Activated CD8-positive, alpha-beta memory T cell treated with anti-CD3 and anti-CD28 coated beads for 24 hours (primary cell): ENCODE data around the gene JAK2.
"Not testable (repeated sequence)": the region's sequence is repeated elsewhere in the genome, so short reads cannot be mapped to it uniquely, and the experiment has no call there.

Source experiments
- DNase-seq: peaks from one replicate; pipeline ENCODE4 v3.0.0-alpha.2; 2020

Gene JAK2

DNA sequence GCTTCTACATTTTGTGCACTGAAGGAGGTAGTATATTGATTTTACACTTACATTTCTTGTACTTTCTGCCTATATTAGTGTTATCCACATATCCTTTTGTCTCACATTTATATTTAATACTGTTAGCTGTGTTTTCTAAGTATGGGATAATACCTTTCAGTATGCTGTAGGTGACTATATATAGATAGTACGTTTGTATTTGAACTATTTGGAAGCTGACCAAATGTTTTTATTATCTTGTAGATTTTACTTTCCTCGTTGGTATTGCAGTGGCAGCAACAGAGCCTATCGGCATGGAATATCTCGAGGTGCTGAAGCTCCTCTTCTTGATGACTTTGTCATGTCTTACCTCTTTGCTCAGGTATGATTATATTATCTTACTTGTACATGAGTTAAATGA, 59.1 kb downstream of the JAK2 start:
- no peak for DNase-seq

DNA sequence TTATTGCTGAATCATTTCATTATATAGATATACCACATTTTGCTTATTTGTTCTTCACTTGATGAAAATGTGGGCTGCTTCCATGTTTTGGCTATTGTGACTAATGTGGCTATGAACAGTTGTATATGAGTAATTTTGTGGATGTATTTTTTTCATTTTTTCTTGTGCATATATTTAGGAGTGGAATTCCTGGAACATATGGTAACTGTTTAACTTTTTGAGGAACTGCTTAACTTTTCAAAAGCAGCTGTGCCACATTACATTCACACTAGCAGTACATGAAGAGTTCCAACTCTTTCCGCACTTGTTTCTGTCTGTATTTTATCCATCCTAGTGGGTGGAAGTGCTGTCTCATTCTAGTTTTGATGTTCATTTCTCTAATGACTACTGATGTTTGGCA, 67.8 kb downstream of the JAK2 start:
- no peak for DNase-seq

DNA sequence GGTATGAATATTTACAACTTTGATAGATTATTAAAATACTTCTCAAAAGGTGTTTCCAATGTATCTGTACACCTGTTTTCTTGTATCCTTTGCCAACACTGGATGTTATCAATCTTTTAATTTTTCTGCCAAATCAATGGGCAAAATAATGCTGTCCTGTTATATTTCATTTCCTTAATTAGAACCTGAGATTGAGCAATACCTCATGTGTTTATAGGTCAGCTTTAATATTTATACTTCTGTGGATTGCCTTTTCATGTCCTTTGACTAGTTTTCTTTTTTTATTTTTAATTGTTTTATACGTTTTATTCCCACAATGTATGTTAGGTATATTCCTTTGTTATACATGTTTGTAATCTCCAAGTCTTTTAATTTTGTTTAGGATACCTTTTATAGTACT, 77.6 kb downstream of the JAK2 start:
- no peak for DNase-seq

DNA sequence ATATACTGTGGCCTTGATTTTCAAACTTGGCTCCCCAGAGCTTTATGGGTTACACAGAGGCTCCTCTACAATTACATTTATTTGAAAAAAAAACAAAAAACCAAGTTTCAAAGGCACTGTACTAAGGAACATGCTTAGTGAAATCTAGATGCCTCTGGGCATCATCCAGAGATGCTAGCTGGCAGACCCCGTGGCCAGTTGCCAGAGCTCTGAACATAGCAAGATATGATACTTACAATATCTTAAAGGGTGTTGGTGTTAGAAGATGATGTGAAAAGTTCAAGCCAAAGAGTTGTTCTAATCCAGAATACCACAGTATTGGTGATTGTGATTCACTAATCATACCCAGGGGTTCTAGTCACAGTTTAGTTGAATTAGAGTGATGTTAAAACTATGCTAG, 87.8 kb downstream of the JAK2 start:
- no peak for DNase-seq

DNA sequence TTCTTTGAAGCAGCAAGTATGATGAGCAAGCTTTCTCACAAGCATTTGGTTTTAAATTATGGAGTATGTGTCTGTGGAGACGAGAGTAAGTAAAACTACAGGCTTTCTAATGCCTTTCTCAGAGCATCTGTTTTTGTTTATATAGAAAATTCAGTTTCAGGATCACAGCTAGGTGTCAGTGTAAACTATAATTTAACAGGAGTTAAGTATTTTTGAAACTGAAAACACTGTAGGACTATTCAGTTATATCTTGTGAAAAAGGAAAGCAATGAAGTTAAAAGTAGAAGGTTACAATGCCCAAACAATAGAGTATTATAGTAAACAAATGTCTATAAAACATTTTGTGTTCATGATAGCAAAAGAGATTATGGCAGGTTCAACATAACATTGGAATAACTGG, 88.6 kb downstream of the JAK2 start:
- DNase-seq = no peak

DNA sequence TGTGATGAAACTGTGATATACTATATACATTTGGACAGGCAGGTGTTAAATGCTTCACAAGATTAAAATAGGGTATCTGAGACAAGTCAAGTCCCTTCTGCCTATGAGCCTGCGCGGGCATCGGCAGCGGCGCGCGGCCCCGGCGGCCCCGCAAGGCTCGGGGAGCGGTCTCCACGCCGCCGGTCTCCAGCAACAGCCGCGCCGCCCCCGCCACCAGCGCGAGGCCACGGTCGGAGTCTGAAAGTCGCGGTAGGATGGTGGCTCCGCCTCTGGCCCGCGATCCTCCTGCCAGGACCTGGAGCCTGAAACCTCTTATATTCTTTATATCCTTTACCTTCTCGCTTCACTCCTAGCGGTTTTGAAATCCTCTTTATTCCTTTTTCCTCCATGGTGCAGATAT, 100.9 kb downstream of the JAK2 start:
- DNase-seq = no peak

DNA sequence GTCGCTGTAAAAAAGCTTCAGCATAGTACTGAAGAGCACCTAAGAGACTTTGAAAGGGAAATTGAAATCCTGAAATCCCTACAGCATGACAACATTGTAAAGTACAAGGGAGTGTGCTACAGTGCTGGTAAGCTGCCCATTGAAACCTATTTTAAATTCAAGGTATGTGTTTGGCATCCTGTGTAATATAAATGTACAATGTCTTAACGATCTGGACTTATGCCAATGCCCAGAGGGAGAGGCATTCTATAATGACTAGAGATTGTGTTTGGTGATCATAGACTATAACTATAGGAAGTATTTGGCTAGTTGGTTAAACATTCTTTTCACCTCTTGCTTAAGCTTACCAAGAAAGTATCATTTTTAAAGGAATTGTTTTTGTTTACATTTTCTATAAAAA, 104.7 kb downstream of the JAK2 start:
- no peak for DNase-seq

DNA sequence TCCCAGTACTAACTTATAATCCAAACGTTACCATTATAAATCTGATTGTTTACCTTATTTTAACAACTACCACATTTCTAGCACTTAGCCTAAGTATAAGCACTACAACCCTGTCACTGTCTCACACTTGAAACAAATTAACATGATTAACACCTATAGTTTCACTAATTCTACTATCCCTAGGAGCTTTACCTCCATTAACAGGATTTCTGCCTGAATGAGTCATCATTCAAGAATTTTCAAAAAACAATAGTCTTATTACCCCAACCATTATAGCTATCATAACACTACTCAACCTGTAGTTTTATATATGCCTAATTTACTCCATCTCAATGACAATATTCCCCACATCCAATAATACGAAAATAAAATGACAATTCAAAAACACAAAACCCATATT, 110.7 kb downstream of the JAK2 start:
- no peak for DNase-seq

DNA sequence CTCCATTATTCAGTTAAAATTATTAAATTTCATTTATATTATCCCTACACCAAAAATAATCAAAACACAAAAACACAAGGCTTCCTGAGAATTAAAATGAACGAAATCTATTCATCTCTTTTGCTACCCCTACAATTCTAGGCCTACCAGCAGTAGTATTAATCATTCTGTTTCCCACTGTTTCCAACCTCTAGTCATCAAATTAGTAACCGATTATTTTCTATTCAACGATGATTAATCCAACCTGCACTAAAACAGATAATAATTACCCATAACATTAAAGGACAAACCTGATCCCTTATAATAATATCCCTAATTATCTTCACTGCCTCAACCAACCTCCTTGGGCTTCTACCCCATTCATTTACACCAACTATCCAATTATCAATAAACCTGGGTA, 114.4 kb downstream of the JAK2 start:
- no peak for DNase-seq

DNA sequence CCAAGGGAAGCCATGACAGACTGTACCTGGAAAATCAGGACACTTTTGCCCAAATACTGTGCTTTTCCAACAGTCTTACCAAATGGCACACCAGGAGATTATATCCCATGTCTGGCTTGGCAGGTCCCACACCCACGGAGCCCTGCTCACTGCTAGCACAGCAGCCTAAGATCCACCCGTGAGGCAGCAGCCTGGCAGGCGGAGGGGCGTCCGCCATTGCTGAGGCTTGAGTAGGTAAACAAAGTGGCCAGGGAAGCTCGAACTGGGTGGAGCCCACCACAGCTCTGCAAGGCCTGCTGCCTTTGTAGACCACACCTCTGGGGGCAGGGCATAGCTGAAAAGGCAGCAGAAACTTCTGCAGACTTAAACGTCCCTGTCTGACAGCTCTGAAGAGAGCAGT, 116.1 kb downstream of the JAK2 start:
- not testable (repeated sequence) for DNase-seq

DNA sequence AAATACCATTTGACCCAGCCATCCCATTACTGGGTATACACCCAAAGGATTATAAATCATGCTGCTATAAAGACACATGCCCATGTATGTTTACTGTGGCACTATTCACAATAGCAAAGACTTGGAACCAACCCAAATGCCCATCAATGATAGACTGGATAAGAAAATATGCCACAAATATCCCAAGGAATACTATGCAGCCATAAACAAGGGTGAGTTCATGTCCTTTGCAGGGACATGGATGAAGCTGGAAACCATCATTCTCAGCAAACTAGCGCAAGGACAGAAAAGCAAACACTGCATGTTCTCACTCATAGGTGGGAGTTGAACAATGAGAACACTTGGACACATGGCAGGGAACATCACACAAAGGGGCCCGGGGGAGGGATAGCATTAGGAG, 121.4 kb downstream of the JAK2 start:
- DNase-seq = not testable (repeated sequence)

DNA sequence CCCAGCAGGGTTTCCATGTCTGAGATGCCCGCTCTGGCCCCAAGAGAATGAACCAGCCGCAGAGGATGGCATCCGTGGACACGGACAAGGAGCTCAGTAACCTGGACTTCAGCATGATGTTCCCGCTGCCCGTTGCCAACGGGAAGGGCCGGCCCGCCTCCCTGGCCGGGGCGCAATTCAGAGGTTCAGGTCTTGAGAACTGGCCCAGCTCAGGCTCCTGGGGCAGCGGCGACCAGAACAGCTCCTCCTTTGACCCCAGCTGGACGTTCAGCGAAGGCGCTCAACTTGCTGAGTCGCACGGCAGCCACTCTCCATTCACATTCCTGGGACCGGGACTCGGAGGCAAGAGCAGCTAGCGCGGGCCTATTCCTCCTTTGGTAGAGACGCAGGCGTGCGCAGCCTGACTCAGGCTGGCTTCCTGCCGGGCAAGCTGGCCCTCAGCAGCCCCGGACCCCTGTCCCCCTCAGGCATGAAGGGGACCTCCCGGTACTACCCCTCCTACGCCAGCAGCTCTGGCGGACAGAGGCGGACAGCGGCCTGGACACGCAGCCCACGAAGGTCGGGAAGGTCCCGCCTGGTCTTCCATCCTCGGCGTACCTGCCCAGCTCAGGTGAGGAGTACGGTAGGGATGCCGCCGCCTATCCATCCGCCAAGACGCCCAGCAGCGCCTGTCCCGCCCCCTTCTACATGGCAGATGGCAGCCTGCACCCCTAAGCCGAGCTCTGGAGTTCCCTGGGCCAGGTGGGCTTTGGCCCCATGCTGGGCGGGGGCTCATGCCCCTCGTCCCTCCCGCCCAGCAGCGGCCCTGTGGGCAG, 126.0 kb downstream of the JAK2 start:
- DNase-seq = no peak

DNA sequence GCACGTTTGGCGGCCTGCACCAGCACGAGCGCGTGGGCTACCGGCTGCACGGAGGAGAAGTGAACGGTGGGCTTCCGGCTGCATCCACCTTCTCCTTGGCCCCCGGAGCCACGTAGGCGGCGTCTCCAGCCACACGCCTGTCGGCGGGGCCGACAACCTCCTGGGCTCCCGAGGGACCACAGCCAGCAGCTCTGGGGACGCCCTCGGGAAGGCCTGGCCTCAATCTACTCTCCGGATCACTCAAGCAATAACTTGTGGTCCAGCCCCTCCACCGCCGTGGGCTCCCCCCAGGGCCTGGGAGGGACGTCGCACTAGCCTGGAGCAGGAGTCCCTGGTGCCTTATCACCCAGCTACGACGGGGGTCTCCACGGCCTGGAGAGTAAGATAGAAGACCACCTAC, 126.6 kb downstream of the JAK2 start:
- no peak for DNase-seq

DNA sequence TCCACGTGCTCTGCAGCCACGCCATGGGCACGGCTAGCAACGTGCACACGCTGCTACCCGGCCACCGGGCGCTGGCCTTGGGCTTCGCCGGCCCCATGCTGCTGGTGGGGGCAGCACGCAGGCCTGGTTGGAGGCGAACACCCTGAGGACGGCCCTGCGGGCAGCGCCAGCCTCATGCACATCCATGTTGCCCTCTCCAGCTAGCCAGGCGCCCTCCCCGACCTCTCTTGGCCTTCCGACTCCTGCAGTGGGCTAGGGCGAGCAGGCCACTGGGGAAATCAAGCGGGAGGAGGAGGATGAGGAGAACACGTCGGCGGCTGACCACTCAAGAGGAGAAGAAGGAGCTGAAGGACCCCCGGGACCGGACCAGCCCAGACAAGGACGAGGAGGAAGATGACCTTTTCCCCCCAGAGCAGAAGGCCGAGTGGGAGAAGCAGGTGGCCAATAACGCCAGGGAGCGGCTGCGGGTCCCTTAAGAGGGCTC, 127.1 kb downstream of the JAK2 start:
- DNase-seq = no peak

DNA sequence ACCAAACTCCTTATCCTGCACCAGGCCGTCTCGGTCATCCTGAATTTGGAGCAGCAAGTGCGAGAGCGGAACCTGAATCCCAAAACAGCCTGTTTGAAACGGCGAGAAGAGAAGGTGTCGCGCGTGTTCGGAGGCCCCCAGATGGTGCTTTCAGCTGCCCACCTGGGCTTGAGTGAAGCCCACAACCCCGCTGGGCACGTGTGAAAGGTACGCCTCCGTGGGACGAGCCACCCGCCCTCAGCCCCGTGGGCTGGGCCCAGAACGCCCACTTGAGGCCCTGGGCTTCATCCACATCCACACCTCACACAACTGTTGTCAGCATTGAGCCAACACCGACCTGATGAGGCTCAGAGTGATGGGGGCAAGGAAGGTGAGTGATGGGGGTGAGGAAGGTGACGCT, 127.6 kb downstream of the JAK2 start:
- DNase-seq = no peak

DNA sequence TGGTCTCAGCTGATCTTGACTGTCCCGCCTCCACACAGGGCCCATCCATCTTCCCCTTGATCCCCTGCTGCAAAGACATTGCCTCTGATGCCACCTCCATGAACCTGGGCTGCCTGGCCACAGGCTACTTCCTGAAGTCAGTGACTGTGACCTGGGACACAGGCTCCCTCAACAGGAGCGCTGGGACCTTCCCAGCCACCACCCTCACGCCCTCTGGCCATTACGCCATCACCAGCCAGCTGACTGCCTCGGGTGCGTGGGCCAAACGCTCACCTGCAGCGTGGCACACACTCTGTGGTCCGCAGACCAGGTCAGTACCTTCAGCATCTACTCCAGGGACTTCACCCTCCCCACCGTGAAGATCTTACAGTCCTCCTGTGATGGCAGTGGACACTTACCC, 128.5 kb downstream of the JAK2 start:
- DNase-seq = no peak

DNA sequence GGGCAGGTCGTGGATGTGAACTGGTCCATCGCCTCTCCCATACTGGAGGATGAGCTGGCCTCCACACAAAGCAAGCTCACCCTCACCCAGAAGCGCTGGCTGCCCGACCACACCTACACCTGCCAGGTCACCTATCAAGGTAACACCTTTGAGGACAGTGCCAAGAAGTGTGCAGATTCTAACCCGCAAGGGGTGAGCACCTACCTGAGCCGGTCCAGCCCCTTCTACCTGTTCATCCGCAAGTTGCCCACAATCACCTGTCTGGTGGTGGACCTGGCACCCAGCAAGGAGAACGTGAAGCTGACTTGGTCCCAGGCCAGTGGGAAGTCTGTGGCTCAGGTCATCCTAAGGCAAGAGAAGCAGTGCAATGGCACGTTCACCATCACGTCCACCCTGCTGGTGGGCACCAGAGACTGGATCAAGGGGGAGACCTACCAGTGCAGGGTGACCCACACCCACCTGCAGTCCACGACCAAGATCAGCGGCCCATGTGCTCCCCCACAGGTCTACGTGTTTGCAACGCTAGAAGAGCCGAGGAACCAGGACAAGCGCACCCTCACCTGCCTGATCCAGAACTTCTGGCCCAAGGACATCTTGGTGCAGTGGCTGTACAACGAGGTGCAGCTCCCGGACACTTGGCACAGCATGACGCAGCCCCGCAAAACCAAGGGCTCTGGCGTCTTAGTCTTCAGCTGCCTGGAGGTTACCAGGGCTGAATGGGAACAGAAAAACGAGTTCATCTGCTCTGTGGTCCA, 129.1 kb downstream of the JAK2 start:
- peak; percentile 51 for DNase-seq

DNA sequence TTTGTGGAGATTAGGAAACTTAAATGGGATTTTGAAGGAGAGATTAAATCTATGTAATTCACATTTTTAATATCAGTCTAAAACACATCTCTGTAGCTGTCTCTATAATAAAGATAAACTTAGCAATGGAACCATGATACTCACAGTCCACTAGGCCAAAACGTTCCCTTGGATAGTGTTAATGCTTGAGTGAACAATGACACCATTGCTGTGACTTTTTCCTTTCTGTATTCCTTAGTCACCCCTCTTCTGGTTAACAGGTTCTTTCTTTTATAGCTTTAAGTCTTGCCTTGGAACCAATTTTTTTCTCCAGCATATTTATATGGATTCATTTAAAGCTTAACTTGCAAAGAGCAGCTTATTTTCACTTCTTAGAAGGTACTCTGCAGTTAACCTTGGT, 137.0 kb downstream of the JAK2 start:
- no peak for DNase-seq

DNA sequence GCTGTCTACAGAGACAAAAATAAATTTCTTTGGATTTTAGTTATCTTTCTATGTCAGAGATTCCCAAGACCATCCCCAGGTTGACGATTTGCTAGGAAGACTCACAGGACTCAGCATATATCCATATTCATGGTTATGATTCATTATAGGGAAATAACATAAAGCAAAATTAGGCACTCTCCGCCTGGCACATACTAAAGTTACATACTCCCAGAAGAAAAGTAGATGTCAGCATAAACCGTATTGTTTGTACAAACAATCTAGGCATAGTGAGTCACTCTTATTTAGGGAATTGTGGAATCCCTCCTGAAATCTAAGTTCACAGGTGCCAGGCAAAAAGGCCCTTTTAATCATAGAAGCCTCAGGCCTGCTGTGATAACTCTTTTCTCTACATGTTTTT, 137.4 kb downstream of the JAK2 start:
- no peak for DNase-seq

DNA sequence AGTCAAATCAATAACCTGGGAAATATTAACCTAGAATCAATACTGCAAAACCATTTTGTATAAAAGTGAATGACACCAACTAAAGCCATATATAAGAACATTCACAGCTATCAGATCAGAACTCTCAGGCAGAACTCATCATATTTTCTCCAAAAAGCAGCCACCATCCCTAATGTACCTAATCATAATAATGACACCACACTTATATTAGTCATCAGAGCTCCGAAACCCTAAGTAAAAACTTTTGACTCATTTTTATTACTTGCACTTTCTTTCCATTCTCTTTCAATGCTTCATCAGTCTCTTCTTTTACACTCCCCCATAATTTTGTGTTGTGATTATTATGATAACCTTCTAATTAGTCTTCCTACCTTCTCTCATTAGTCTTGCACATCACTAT, 155.1 kb downstream of the JAK2 start:
- DNase-seq = no peak

DNA sequence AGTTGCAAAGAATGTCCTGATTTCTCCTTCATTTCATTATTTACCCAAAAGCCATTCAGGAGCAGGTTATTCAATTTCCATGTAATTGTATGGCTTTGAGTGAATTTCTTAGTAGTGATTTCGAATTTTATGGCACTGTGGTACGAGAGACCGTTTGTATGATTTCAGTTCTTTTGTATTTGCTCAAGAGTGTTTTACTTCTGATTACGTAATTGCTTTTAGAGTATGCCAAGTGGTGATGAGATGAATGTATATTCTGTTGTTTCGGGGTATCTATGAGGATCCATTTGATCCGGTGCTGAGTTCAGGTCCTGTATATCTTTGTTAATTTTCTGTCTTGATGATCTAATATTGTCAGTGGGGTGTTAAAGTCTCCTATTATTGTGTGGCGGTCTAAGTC, 159.1 kb downstream of the JAK2 start:
- DNase-seq = no peak

DNA sequence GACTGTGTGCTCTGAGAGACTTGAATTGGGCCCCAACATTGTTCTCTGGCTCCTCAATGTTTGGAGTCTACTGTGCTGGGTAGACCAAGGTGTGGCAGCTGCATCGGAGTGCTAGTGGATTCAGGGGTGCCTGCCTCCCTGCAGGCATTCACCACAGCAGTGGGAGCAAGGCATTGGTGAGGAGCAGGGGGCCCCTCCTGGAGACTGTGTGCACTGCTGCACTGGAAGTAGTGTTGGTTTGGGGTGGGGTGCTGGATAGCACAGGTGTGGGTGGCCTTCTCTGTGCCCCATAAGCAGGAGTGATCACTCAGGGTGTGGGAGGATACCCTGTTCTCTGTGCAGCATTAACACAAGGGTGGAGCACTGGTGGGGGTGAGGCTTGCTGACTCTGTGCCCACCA, 161.2 kb downstream of the JAK2 start:
- DNase-seq = no peak
